NOMO-1 (cell line): ENCODE data around the gene C17orf100.
A peak's percentile ranks its signal among the peaks of the same experiment; 100 is the strongest.
"Not testable (repeated sequence)": the region's sequence is repeated elsewhere in the genome, so short reads cannot be mapped to it uniquely, and the experiment has no call there.

ENCODE experiments used
- DNase-seq, 2 experiments: peaks; one replicate each; lab custom pipeline; 2025; ENCODE audit not compliant: unreplicated experiment in 2 of 2; lab: John Stamatoyannopoulos, UW

The C17orf100 gene

DNA sequence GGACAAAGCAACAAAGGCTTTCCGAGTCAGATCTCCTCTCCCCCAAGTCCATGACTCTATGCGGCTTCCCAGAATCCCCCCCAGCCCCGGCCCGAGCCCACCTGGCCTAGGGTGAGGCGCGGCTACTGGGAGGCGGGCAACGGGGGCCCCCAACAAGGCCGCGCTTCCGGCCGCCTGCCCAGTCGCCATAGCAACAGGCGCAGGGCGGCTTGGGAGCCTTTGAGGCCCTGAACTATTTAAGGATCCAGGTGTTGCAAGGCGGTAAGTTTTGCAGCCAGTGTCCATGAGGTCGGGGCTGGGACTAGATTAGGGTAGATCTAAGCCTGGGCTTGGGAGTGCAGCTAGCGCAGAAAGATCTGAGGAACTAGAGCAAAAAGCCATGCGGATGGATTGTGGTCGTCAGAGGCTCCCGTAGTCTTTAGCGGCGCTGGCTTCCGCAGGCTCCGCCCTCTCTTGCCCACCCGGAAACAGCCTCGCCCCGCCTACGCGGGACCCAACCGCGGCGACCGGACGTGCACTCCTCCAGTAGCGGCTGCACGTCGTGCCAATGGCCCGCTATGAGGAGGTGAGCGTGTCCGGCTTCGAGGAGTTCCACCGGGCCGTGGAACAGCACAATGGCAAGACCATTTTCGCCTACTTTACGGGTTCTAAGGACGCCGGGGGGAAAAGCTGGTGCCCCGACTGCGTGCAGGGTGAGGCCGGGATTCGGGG lies 10.9 kb upstream of the C17orf100 start, which contains the start of the genes KIAA0753 and TXNDC17:
TSS of gene KIAA0753 (minus strand) at position 176 of the 711 bp plus-strand sequence. CDS start 5,608 bp downstream, outside the sequence.
TSS of gene TXNDC17 (plus strand) at position 525 of the 711 bp plus-strand sequence. CDS start at position 548, 23 bp downstream.
- peak; percentile 91 to 92 for DNase-seq

DNA sequence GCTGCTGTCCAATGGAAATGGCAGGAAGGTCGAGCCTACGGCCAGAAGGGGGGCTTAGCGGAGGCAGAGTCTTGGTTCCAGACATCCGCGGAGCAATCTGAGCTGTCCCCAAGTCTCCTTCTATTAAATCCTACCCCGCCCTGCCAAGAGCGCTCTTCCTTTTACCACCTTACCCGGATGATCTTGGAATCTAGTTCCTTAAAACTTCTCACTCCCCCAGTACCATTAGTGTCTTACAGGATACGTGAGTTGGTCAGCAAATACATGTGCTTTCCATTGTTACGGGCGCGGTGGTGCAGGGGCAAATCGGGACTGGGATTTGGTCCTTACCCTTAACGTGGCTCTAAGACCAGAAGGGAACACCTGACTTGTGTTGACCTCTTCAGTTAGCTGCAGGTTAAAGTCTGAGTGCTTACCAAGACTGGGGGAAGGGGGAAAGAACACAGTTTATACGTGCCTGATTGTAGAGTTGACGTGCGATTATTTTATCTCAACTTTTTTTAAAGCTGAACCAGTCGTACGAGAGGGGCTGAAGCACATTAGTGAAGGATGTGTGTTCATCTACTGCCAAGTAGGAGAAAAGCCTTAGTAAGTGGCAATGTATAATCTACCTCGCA lies 10.2 kb upstream of the C17orf100 start:
- peak; percentile 19 to 22 for DNase-seq

DNA sequence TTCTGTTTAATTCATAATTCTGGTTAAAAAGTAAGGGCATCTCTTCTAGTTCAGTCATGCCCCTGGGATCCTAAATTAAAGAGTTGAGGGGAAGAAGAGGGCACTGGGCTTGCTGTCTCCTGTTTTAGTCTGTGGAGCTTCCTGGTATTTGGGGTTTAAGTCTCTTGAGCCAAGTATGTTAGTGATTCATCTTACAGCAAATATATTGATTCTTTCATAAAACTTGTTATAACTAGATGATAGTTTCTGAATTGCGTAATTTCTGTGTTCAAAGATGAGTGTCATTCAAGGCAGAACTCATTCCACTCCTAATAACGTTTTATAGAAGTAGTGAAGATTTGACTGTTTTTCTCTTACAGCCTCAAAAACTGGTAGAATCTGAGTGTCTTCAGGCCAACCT lies 9.0 kb upstream of the C17orf100 start:
- DNase-seq: no peak

DNA sequence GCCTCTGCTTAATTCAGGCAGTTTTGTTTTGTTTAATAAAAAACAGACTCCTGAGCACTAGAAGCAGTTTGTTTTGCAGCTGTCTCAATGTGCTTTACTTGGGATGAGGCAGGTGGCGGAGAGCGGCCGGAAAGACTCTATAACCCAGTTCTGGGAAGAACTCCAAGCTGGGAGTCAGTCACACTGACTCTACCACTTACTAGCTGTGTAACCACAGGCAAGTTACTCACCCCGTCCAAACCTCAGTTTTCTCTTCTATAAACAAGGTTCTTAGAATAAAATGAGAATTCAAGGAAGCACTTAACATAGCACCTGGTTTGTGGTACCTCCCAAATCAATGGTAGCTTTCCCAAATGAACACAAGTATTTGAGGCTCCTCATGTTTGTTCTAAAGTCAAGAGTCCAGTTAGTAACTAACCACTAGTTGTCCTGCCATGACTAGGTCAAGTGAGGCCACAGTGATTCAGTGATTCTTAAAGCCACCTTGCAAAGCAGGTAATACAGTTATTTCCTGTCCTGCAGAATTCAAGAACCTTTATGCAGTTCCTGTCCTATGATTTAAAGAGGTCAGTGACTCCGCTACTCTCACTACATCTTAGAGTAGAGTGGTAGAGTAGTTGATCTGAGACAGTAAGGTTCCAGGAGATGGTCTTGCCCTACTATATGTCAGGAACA lies 8.0 kb upstream of the C17orf100 start:
- no peak for DNase-seq

DNA sequence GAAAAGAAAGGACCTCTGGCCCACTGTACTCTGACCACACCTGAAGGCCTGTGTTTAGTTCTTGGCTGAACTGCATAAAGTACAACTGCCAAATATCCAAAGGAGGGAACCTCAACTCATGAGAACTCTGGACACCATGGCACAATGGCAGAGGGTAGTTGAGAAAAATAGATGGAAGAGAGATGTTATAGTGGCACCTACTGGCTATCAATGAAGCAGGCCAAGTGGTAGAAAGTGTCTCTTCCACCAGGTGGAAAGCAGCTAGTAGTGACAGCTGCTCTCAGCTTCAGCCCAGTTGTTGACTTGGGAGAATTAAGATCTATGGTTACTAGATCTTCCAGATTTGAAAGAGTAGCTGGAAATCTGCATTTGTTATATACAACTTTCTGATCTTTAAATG lies 3.4 kb upstream of the C17orf100 start:
- peak in 1 of 2 experiments; percentile 19 for DNase-seq

DNA sequence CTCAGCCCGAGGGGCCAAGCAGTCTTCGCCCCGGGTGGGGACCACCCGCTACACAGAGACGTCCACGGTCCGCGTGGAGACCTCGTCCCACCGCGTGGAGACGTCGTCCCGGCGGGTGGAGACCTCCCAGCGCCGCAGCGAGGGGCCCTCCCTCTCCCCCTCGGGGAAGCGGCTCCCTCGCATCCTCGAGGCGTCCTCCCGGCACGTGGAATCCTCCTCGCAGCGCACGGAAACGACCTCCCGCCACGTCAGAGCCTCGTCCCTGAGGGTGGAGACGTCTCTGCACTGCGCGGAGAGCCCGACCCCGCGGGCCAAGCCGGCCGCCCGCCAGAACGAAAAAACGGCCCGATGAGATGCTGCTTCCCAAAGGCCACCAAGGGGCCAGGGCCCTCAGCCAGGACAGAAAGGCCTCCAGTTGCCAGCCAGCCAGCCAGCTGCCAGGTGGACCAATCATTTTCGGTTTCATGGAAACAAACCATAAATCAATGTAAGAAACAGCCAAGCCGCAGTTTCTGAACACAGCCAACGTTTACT lies 424 bp downstream of the C17orf100 start:
- DNase-seq: peak in 1 of 2 experiments; percentile 48

DNA sequence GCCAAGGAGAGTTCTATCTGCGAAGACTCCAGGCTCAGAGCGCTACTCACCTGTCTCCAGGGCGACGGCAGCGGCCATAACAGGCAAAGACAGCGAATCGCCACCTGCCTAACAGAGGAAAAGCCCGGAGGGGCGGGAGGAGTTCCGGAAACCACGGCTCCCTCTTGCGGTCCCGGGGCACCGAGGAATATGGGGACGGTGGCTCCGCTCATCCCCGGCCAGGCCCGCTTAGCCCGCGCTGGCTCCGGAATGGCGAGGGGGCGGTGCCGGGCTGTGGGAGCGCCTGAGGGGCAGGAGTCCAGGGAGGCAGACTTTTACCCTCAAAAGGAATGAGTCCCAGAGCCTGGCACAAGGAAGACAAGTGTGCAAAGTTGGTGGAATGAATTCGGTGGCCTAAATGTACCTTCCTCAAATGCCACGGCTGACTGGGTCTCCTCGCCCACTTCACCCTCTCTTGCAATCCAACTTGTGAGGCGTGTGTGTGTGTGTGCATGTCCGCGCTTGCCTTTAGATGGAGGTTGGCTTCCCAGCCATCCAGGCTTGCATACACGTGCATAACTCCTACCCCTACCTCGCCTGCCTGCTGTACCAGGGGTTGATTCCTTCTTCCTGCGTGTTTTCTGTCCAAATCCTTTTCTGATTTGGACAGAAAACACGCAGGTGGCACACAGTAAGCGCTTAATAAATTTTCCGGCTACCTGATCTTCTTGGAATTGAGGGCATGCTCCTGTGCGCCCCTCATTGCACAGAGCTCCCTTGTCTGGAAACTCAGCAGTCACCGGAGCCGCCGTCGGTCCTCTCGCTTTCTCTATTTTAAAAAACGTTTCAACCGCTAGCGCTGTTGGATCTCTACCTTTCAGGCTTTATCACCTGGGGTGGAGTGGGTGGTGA lies 3.5 kb downstream of the C17orf100 start:
- no peak for DNase-seq

DNA sequence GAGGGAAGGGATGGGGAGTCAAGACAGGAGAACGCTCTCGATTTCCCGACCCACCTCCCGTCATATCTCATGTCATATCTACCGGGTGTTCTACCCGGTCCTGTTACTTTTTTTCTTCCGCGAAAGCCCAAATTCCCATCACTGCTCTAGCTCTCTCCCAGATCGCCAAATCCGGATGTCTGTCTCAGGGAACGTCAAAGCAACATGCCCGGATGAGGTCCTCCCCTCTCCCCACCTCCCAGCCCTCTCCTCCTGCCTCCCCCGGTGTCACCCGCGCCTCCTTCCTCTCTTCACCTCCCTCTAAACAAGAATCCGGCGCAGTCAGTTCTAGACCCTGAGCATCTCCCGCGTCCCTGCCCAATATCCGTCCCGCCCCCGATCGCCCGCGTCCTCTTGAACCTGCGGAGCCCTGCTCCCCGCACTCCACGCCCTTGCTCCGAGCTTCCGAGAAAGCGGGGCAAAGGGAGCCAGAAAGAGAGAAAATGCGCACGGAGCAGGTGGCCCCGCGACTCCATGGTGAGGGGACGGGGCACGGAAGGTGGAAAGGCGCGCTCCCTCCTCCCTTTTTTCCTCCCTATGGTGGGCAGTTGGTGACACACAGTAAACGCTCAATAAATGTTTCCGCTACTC lies 4.3 kb downstream of the C17orf100 start:
- not testable (repeated sequence) for DNase-seq

DNA sequence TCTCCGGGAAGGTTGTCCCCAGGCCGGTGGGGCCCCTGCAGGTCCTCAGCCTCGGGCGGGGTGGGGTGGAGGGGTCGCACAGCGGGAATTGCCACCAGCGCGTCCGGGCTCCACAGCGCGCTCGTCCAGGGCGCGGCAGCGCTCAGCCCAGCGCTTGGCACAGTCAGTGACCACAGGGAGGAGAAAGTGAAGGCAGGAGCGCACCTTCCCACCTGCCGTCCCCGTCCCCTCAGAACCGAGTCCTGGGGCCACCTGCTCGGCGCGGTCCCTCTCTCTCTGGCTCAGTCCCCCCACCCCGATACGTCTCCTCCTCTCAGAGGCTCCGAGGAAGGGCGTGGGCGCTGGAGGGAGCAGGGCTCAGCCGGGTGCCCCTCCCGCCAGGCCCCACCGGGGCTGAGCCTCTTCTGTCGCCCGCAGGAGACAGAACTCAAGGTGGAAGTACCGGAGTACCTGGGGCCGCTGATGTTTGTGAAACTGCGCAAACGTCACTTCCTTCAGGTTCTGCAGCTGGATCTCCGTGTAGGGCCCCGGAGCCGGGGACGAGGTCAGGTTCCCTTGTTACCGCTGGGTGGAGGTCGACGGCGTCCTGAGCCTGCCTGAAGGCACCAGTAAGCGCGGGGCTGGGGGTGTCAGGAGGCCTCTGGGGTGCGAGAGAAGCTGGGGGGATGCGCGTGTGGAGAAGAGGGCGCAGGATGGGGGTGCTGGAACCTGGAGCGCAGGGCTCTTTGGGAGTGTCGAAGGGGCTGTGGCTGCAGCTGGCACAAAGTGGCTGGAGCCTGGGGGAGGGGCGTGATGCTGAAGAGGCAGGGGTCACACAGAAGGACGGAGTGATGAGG lies 5.5 kb downstream of the C17orf100 start:
- not testable (repeated sequence) for DNase-seq

DNA sequence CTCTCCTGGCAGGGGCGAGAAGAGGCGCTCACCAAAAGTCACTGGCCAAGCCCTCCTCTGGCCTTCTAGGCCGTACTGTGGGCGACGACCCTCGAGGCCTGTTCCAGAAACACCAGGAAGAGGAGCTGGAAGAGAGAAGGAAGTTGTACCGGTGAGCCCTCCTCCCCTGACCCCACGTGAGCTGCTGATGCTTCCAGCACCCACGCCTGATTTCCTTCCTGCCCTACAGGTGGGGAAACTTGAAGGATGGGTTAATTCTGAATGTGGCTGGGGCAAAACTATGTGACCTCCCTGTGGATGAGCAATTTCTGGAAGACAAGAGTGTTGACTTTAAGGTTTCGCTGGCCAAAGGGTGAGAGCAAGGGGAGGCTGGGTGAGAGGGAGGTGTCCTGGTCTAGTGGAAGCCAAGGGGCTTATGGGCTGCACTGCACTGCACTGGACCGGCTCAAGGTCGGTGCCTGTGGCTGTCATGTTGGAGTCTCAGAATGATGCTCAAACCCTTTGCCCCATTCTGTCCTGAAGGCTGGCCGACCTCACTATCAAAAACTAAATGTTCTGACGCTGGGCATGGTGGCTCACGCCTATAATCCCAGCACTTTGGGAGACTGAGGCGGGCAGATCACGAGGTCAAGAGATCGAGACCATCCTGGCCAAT lies 6.2 kb downstream of the C17orf100 start:
- no peak for DNase-seq

DNA sequence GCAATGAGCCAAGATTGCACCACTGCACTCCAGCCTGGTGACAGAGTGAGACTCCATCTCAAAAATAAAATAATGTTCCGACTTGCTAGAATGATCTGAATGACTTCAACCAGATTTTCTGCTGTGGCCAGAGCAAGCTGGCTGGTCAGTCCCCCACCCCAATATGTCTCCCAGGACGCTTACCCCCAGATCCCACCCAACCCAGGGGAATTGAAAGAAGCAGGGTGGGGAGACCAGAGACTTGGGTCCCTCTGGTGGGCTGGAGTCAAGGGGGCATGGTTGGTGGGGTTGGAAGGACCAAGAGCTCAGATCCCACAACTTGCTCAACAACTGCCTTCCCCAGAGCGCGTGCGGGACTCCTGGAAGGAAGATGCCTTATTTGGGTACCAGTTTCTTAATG lies 6.8 kb downstream of the C17orf100 start:
- not testable (repeated sequence) for DNase-seq

DNA sequence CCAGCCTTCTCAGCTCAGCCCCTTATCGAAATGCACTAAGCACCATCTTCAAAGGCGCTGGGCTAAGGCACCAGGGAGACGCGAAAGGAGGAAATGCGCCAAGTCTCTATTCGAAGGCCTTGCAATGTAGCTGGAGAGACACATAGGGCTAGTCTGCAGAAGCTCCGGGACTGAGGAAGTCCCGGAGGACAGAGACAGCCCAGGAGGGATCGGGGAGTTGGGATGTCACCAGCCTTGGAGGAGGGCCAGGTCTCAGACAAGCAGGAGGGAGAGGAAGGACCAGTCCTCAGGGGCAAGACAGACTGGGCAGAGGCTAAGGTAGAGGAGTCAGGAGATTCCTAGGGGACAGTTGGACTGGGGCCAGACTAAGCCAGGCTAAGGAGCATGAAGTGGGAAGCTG lies 8.5 kb downstream of the C17orf100 start:
- DNase-seq: no peak

DNA sequence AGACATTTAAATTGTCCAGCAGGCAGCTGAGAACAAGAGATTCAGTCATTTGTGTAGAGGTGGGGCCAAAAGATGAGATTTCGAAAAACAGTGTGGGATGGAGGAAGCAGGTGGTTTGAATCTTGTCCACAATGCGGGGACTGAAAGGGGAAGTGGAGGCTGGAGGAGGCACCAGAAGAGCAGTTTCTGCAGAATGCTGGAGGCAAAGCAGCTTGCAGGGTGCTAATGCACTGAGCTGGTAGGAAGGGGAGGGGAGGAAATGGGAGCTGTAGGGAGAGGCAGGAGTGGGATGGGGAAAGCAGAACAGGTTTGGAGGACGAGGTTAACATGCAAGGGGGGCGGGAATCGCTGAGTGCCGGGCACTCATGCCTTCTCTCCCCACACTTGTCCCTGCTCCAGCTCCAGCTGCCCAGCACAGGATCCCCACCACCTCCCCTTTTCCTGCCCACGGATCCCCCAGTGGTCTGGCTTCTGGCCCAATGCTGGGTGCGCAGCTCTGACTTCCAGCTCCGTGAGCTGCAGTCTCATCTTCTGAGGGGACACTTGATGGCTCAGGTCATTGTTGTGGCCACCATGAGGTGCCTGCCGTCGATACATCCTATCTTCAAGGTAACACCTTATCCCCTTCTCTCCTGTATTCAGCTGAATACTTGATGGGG lies 9.4 kb downstream of the C17orf100 start:
- DNase-seq: peak; percentile 76 to 83

DNA sequence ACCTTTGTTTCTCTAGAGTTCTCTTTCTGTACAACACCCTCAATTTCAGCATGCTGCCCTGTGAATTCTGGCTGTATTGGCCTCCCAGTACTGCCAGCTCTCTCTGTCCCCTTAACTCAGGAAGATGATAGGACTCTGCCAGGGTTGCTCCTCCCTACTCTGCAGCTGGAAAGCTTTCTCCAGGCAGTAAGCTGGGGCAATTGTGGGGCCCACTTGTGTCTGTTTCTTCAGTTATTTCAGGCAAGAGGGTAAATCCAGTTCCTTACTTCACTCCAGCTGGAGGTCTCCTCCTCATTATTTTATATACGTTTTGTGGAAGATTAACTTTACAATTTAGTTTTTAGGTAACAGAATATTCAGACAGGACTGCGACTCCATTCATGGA lies 9.9 kb downstream of the C17orf100 start:
- DNase-seq: no peak

DNA sequence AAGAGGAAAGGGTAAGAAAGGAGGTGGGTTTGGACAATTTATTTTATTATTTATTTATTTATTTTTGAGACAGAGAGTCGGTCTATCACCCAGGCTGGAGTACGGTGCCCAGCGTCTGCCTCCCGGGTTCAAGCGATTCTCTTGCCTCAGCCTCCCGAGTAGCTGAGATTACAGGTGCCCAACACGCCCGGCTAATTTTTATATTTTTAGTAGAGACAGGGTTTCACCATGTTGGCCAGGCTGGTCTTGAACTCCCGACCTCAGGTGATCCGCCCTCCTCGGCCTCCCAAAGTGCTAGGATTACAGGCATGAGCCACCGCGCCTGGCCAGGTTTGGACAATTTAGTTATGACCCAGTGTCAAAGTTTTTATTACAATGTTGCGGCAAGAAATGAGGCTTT lies 11.6 kb downstream of the C17orf100 start:
- not testable (repeated sequence) for DNase-seq

DNA sequence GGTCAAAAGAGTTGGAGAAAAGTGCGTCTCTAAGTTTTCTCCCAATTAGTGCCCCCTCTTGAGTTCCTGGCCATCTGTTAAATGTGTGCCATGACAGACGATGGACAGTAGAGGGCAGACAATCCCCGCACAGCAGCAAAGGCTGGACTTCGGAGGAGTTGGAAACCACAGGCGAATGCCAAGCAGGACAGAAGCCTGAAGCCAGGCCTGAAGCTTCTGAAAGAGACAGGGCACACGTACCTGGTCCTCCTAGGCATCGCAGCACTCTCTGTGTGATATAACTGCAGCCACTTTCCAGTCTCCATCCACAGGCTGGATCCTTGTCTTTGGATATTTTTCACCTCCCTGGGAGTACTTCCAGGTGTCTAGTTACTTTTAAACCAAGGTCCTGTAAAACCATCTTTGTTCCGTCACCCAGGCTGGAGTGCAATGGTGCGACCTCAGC lies 14.5 kb downstream of the C17orf100 start:
- peak; percentile 48 to 63 for DNase-seq

DNA sequence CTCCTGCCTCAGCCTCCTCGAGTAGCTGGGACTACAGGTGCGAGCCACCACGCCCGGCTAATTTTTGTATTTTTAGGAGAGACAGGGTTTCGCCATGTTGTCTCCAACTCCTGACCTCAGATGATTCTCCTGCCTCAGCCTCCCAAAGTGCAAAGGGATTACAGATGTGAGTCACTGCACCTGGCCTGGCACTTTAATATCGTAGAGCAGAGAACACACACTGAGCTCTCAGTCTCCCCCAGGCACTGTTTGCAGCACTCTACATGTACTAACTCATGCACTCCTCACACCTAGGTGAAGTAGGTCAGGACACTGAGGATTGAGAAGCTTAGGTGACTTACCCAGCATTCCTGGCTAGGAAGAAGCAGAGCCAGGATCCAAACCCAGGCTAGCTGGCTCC lies 15.0 kb downstream of the C17orf100 start:
- DNase-seq: no peak

DNA sequence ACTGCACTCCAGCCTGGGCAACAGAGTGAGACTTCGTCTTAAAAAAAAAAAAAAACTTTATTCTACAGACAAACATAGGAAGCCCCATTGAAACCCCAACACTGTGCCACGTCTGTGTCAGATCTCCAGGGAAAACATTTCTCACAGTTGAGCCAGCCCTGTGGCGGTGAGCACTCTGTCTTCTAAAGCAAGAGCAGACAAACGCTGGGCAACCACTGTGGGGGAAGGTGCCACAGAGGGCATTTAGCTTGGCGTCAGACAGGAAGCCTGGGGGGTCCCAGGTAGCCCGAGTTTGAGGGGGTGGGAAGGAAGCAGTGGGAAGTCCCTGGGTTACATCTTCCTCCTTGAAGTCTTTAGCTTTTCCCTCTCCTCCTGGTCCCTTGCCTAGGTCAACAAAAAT lies 16.0 kb downstream of the C17orf100 start:
- DNase-seq: no peak
